HepG2 (cell line): ENCODE data around the gene GLYR1. TPM values are rescaled to one million over a fixed set of nuclear protein-coding genes. Genes with fewer than 3 reads are reported as not detected.

ENCODE experiments used
- AFF4 ChIP-seq: sonication (generic); formaldehyde crosslinking; IDR thresholded peaks from 2 replicates; pipeline ENCODE4 v1.4.0; 2020; ENCODE audit warnings: missing genetic modification reagents
- FLYWCH1 ChIP-seq: sonication (generic); formaldehyde crosslinking; IDR thresholded peaks from 2 replicates; pipeline ENCODE4 v1.8.1; 2023; ENCODE audit warnings: mild to moderate bottlenecking, missing genetic modification reagents
- HNRNPL ChIP-seq: fragments of 200-400 bp; formaldehyde crosslinking; IDR thresholded peaks from 2 replicates; pipeline ENCODE4 v1.6.1; 2017; ENCODE audit warnings: mild to moderate bottlenecking, low read depth, low read length
- HNRNPUL1 ChIP-seq: fragments of 200-400 bp; formaldehyde crosslinking; IDR thresholded peaks from 2 replicates; pipeline ENCODE4 v1.6.1; 2017; ENCODE audit warnings: low read depth, mild to moderate bottlenecking, low read length, moderate library complexity
- NKX3-1 ChIP-seq: sonication (generic); formaldehyde crosslinking; IDR thresholded peaks from 2 replicates; pipeline ENCODE4 v1.5.0; 2020; ENCODE audit warnings: missing genetic modification reagents
- TCF12 ChIP-seq, 2 experiments: fragments of 450-650 bp in 1 of 2; sonication (generic) in 1 of 2; formaldehyde crosslinking in 1 of 2; IDR thresholded peaks; 2 replicates each; pipeline versions ENCODE4 v1.6.1 to v1.8.0; 2017 to 2022; ENCODE audit warnings: antibody characterized with exemption in 1 of 2, mild to moderate bottlenecking in 1 of 2, missing genetic modification reagents in 1 of 2, moderate library complexity in 1 of 2
- THAP11 ChIP-seq: IDR thresholded peaks from 2 replicates; pipeline ENCODE4 v1.6.1; 2016; ENCODE audit warnings: missing biosample characterization, missing genetic modification reagents
- ZC3H4 ChIP-seq: sonication (generic); formaldehyde crosslinking; IDR thresholded peaks from 2 replicates; pipeline ENCODE4 v1.4.0; 2020; ENCODE audit warnings: missing genetic modification reagents, borderline replicate concordance
- ZKSCAN8 ChIP-seq: IDR thresholded peaks from 2 replicates; pipeline ENCODE4 v1.6.1; 2016; ENCODE audit warnings: borderline replicate concordance, missing genetic modification reagents, missing compliant biosample characterization
- ZNF326 ChIP-seq: sonication (generic); formaldehyde crosslinking; IDR thresholded peaks from 2 replicates; pipeline ENCODE4 v1.4.0; 2020; ENCODE audit warnings: missing genetic modification reagents, borderline replicate concordance
- ZNF335 ChIP-seq: sonication (generic); formaldehyde crosslinking; IDR thresholded peaks from 2 replicates; pipeline ENCODE4 v1.4.0; 2020; ENCODE audit warnings: missing genetic modification reagents
- ZNF350 ChIP-seq: sonication (generic); formaldehyde crosslinking; IDR thresholded peaks from 2 replicates; pipeline ENCODE4 v1.4.0; 2020; ENCODE audit warnings: mild to moderate bottlenecking, low read depth, missing genetic modification reagents, borderline replicate concordance
- ZNF614 ChIP-seq: IDR thresholded peaks from 2 replicates; pipeline ENCODE4 v1.6.1; 2018; ENCODE audit warnings: missing biosample characterization, missing genetic modification reagents, inconsistent platforms, borderline replicate concordance
- polyA plus RNA-seq, 8 experiments: library from polyadenylated mRNA; depleted of rRNA in 3 of 8; stranded (reverse) in 7 of 8; unstranded in 1 of 8; fragments of >200 nt; fragmentation: Illumina TruSeq in 4 of 8; extraction: Trizol in 4 of 8; gene quantifications; 2 replicates each; pipeline versions ENCODE4 v1.2.1 to v1.2.3, GENCODE V29; 2011 to 2016; ENCODE audit warnings: low read depth in 4 of 8, missing spikeins in 1 of 8, mixed read lengths in 1 of 8; ENCODE audit not compliant: insufficient read depth in 1 of 8
- total RNA-seq, 5 experiments: library from RNA; depleted of rRNA; stranded (reverse); fragments of >200 nt; fragmentation: Illumina TruSeq; extraction: Trizol; gene quantifications; 2 replicates each; pipeline ENCODE4 v1.2.3, GENCODE V29; 2016; ENCODE audit warnings: low read depth in 1 of 5
- TF ChIP-seq, protein P1 (sequence below): sonication (generic); formaldehyde crosslinking; conservative IDR thresholded peaks from 2 replicates; pipeline ENCODE4 v1.8.0; 2022; ENCODE audit warnings: missing genetic modification reagents
- TF ChIP-seq, protein P2 (sequence below): sonication (generic); formaldehyde crosslinking; IDR thresholded peaks from 2 replicates; pipeline ENCODE4 v1.4.0; 2020; ENCODE audit warnings: missing genetic modification reagents, borderline replicate concordance
- TF ChIP-seq, protein P3 (sequence below): sonication (generic); formaldehyde crosslinking; conservative IDR thresholded peaks from 2 replicates; pipeline ENCODE4 v1.4.0; 2020; ENCODE audit warnings: missing genetic modification reagents

The GLYR1 gene
- total and polyA plus RNA-seq, 2 of the 13 experiments (the other 11 are each of a cell fraction or from before 2014, with no cell fraction given): 28.3 to 48.7 TPM

DNA sequence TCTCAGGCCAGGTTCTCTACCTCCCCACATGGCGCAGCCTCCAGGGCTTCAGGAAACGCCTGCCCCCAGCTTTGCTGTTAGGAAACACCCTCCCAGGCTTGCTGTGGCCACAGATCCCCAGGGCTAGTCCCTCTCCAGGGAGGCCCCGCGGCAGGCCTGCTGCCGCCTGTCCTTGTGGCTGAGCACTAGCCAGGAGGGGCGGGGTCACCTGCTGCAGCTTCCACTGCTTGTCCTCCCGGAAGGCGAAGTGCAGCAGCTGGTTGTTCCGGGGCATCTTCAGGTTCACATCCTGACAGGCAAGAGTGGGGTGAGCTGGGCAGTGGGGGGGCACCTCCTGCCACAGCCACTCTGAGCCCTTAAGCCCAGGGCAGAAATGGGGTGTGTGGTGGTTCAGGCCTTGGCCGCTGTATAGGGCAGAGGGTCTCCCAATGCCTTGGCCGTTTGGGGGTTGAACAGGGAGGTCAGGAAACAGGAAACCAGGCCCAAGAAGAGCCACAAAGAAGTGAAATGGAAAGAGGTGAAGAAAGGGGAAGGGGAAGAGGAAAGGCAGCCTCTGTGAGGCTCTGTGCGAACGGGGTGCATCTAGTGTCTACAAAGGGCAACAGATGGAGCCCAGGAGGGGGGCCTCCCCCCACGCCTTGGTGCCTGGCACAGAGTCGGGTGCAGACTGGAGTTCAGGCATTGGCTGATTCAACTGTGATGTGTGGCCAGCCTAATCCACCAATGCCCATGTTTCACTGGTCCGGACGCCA is 46.6 kb downstream of the GLYR1 start (continued):
- TF ChIP-seq, protein P1, sequence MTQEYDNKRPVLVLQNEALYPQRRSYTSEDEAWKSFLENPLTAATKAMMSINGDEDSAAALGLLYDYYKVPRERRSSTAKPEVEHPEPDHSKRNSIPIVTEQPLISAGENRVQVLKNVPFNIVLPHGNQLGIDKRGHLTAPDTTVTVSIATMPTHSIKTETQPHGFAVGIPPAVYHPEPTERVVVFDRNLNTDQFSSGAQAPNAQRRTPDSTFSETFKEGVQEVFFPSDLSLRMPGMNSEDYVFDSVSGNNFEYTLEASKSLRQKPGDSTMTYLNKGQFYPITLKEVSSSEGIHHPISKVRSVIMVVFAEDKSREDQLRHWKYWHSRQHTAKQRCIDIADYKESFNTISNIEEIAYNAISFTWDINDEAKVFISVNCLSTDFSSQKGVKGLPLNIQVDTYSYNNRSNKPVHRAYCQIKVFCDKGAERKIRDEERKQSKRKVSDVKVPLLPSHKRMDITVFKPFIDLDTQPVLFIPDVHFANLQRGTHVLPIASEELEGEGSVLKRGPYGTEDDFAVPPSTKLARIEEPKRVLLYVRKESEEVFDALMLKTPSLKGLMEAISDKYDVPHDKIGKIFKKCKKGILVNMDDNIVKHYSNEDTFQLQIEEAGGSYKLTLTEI: no peak
- TF ChIP-seq, protein P2, sequence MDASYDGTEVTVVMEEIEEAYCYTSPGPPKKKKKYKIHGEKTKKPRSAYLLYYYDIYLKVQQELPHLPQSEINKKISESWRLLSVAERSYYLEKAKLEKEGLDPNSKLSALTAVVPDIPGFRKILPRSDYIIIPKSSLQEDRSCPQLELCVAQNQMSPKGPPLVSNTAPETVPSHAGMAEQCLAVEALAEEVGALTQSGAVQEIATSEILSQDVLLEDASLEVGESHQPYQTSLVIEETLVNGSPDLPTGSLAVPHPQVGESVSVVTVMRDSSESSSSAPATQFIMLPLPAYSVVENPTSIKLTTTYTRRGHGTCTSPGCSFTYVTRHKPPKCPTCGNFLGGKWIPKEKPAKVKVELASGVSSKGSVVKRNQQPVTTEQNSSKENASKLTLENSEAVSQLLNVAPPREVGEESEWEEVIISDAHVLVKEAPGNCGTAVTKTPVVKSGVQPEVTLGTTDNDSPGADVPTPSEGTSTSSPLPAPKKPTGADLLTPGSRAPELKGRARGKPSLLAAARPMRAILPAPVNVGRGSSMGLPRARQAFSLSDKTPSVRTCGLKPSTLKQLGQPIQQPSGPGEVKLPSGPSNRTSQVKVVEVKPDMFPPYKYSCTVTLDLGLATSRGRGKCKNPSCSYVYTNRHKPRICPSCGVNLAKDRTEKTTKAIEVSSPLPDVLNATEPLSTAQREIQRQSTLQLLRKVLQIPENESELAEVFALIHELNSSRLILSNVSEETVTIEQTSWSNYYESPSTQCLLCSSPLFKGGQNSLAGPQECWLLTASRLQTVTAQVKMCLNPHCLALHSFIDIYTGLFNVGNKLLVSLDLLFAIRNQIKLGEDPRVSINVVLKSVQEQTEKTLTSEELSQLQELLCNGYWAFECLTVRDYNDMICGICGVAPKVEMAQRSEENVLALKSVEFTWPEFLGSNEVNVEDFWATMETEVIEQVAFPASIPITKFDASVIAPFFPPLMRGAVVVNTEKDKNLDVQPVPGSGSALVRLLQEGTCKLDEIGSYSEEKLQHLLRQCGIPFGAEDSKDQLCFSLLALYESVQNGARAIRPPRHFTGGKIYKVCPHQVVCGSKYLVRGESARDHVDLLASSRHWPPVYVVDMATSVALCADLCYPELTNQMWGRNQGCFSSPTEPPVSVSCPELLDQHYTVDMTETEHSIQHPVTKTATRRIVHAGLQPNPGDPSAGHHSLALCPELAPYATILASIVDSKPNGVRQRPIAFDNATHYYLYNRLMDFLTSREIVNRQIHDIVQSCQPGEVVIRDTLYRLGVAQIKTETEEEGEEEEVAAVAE (CRISPR knock-in tag): no peak
- TF ChIP-seq HNRNPUL1 (no peak), NKX3-1 (no peak), FLYWCH1 (CRISPR knock-in tag) (no peak), THAP11 (CRISPR knock-in tag) (peak; percentile 86), ZNF326 (CRISPR knock-in tag) (no peak), ZC3H4 (CRISPR knock-in tag) (no peak), ZNF350 (CRISPR knock-in tag) (no peak), TCF12 (IDR thresholded peaks at IDR 0.05) (no peak), TCF12 (CRISPR knock-in tag; IDR thresholded peaks at IDR 0.05) (no peak), ZNF335 (CRISPR knock-in tag) (0 out of 2 replicates have a peak, but pooled peaks have one; percentile 57), ZKSCAN8 (CRISPR knock-in tag) (no peak), HNRNPL (no peak), ZNF614 (CRISPR knock-in tag) (0 out of 2 replicates have a peak, but pooled peaks have one; percentile 49), AFF4 (CRISPR knock-in tag) (no peak)
- TF ChIP-seq, protein P3, sequence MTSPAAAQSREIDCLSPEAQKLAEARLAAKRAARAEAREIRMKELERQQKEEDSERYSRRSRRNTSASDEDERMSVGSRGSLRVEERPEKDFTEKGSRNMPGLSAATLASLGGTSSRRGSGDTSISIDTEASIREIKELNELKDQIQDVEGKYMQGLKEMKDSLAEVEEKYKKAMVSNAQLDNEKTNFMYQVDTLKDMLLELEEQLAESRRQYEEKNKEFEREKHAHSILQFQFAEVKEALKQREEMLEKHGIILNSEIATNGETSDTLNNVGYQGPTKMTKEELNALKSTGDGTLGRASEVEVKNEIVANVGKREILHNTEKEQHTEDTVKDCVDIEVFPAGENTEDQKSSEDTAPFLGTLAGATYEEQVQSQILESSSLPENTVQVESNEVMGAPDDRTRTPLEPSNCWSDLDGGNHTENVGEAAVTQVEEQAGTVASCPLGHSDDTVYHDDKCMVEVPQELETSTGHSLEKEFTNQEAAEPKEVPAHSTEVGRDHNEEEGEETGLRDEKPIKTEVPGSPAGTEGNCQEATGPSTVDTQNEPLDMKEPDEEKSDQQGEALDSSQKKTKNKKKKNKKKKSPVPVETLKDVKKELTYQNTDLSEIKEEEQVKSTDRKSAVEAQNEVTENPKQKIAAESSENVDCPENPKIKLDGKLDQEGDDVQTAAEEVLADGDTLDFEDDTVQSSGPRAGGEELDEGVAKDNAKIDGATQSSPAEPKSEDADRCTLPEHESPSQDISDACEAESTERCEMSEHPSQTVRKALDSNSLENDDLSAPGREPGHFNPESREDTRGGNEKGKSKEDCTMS (CRISPR knock-in tag): no peak
